Globus pallidus (tissue), 1 donor: Measurements from ENCODE around the gene SH3RF3.

Experiments used
- DNase-seq: peaks from one replicate; pipeline ENCODE4 v3.0.0-alpha.2; 2015; ENCODE audit warnings: low spot score

Gene SH3RF3

GRCh38 chr2:109340381-109340780 is 211.4 kb downstream of the SH3RF3 start:
- DNase-seq = no peak

GRCh38 chr2:109341355-109342255 is 212.6 kb downstream of the SH3RF3 start:
- no peak for DNase-seq

- no peak for DNase-seq
Measured at GRCh38 chr2:109342256-109342850, 213.3 kb downstream of the SH3RF3 start.

GRCh38 chr2:109342930-109343329 is 213.9 kb downstream of the SH3RF3 start:
- DNase-seq = no peak

- no peak for DNase-seq
Measured at GRCh38 chr2:109343460-109343859, 214.5 kb downstream of the SH3RF3 start.

- no peak for DNase-seq
Measured at GRCh38 chr2:109344270-109344805, 215.3 kb downstream of the SH3RF3 start.

GRCh38 chr2:109345091-109345490 is 216.1 kb downstream of the SH3RF3 start:
- DNase-seq = no peak

- DNase-seq = no peak
Measured at GRCh38 chr2:109345653-109346480, 216.9 kb downstream of the SH3RF3 start.

GRCh38 chr2:109346601-109347228 is 217.7 kb downstream of the SH3RF3 start:
- DNase-seq = no peak

- no peak for DNase-seq
Measured at GRCh38 chr2:109347626-109348025, 218.6 kb downstream of the SH3RF3 start.

- no peak for DNase-seq
Measured at GRCh38 chr2:109348190-109348589, 219.2 kb downstream of the SH3RF3 start.

GRCh38 chr2:109348671-109349502 is 219.9 kb downstream of the SH3RF3 start:
- DNase-seq = peak; percentile 21

- no peak for DNase-seq
Measured at GRCh38 chr2:109349503-109350465, 220.8 kb downstream of the SH3RF3 start.

- DNase-seq = no peak
Measured at GRCh38 chr2:109350526-109350925, 221.5 kb downstream of the SH3RF3 start.

- DNase-seq = no peak
Measured at GRCh38 chr2:109351164-109351756, 222.3 kb downstream of the SH3RF3 start.

- DNase-seq = no peak
Measured at GRCh38 chr2:109352056-109352897, 223.3 kb downstream of the SH3RF3 start.

- DNase-seq = no peak
Measured at GRCh38 chr2:109352898-109353689, 224.1 kb downstream of the SH3RF3 start.
